Muscle layer of colon (tissue), 2 donors: ENCODE data around the gene TAOK1.

Experiments used
- H3K27ac ChIP-seq: one replicate; pipeline ENCODE4 v1.7.0; 2013; ENCODE audit warnings: low read depth, mild to moderate bottlenecking, low read length, moderate library complexity
- H3K27me3 ChIP-seq, 2 donors: one replicate each; pipeline ENCODE4 v1.7.0; 2013; ENCODE audit warnings: low read length in 2 of 2, mild to moderate bottlenecking in 2 of 2; ENCODE audit not compliant: insufficient read depth in 2 of 2, control insufficient read depth in 1 of 2
- H3K36me3 ChIP-seq: one replicate; pipeline ENCODE4 v1.7.0; 2013; ENCODE audit warnings: mild to moderate bottlenecking, low read length; ENCODE audit not compliant: insufficient read depth
- H3K4me1 ChIP-seq: one replicate; pipeline ENCODE4 v1.7.0; 2013; ENCODE audit warnings: mild to moderate bottlenecking, low read length; ENCODE audit not compliant: insufficient read depth
- H3K4me3 ChIP-seq, 2 donors: one replicate each; pipeline ENCODE4 v1.7.0; 2013; ENCODE audit warnings: low read length in 2 of 2, low read depth in 1 of 2, mild to moderate bottlenecking in 1 of 2, moderate library complexity in 1 of 2
- H3K9ac ChIP-seq: one replicate; pipeline ENCODE4 v1.7.0; 2013; ENCODE audit warnings: low read length
- H3K9me3 ChIP-seq: one replicate; pipeline ENCODE4 v1.7.0; 2013; ENCODE audit warnings: mild to moderate bottlenecking, low read length
- donor health status: abdominal sarcoma.
- donor health status: Adenocarcinoma of cecum.

The TAOK1 gene

GRCh38 chr17:29409963-29410362 is 19.8 kb downstream of the TAOK1 start:
- Histone ChIP-seq H3K27ac (no peak overlapping the region), H3K4me3 (no peak overlapping the region), H3K27me3 (no peaks in the 10 kb centered on the region), H3K4me1 (peaks cover 13% of the 10 kb centered on the region), H3K36me3 (peaks cover 3% of the 10 kb centered on the region), H3K9ac (no peak overlapping the region), H3K9me3 (no peaks in the 10 kb centered on the region)

- peaks cover 13% of the 10 kb centered on the region for H3K4me1 ChIP-seq
- no peak overlapping the region for H3K4me3 ChIP-seq
- no peak overlapping the region for H3K27ac ChIP-seq
- no peak overlapping the region for H3K9ac ChIP-seq
- peaks cover 4% of the 10 kb centered on the region for H3K36me3 ChIP-seq
- H3K27me3 ChIP-seq = no peaks in the 10 kb centered on the region
- no peaks in the 10 kb centered on the region for H3K9me3 ChIP-seq
These were observed 22.8 kb downstream of the TAOK1 start for GRCh38 chr17:29412780-29413565.

- Histone ChIP-seq H3K27me3 (no peaks in the 10 kb centered on the region), H3K4me1 (no peaks in the 10 kb centered on the region), H3K9me3 (no peaks in the 10 kb centered on the region), H3K27ac (no peak overlapping the region), H3K4me3 (no peak overlapping the region), H3K36me3 (no peaks in the 10 kb centered on the region), H3K9ac (no peak overlapping the region)
These were observed 30.0 kb downstream of the TAOK1 start for GRCh38 chr17:29420128-29420527.

- H3K27ac ChIP-seq = no peak overlapping the region
- H3K36me3 ChIP-seq = no peaks in the 10 kb centered on the region
- H3K27me3 ChIP-seq = no peaks in the 10 kb centered on the region
- H3K9ac ChIP-seq = no peak overlapping the region
- H3K4me3 ChIP-seq = no peak overlapping the region
- H3K4me1 ChIP-seq = peaks cover 7% of the 10 kb centered on the region
- no peaks in the 10 kb centered on the region for H3K9me3 ChIP-seq
These were observed 40.1 kb downstream of the TAOK1 start for GRCh38 chr17:29430275-29430674.

- H3K9me3 ChIP-seq = no peaks in the 10 kb centered on the region
- no peaks in the 10 kb centered on the region for H3K36me3 ChIP-seq
- no peak overlapping the region for H3K4me3 ChIP-seq
- no peak overlapping the region for H3K27ac ChIP-seq
- H3K4me1 ChIP-seq = peaks cover 7% of the 10 kb centered on the region
- H3K27me3 ChIP-seq = no peaks in the 10 kb centered on the region
- no peak overlapping the region for H3K9ac ChIP-seq
These were observed 43.4 kb downstream of the TAOK1 start for GRCh38 chr17:29433541-29433940.

GRCh38 chr17:29434550-29434949 is 44.4 kb downstream of the TAOK1 start:
- H3K4me1 ChIP-seq = peaks cover 7% of the 10 kb centered on the region

GRCh38 chr17:29442451-29442850 is 52.3 kb downstream of the TAOK1 start:
- no peaks in the 10 kb centered on the region for H3K9me3 ChIP-seq
- H3K36me3 ChIP-seq = no peaks in the 10 kb centered on the region
- no peak overlapping the region for H3K4me3 ChIP-seq
- H3K27ac ChIP-seq = no peak overlapping the region
- peaks cover 5% of the 10 kb centered on the region for H3K4me1 ChIP-seq
- H3K27me3 ChIP-seq = no peaks in the 10 kb centered on the region
- no peak overlapping the region for H3K9ac ChIP-seq

More at GRCh38 chr17:29434550-29434949, 44.4 kb downstream of the TAOK1 start:
- Histone ChIP-seq H3K27me3 (no peaks in the 10 kb centered on the region), H3K4me3 (no peak overlapping the region), H3K9ac (no peak overlapping the region), H3K9me3 (no peaks in the 10 kb centered on the region), H3K27ac (no peak overlapping the region), H3K36me3 (no peaks in the 10 kb centered on the region)

GRCh38 chr17:29443041-29443739 is 53.0 kb downstream of the TAOK1 start:
- Histone ChIP-seq H3K9me3 (no peaks in the 10 kb centered on the region), H3K4me1 (peaks cover 5% of the 10 kb centered on the region), H3K36me3 (no peaks in the 10 kb centered on the region), H3K27ac (no peak overlapping the region), H3K27me3 (no peaks in the 10 kb centered on the region), H3K4me3 (no peak overlapping the region), H3K9ac (no peak overlapping the region)

GRCh38 chr17:29444589-29444988 is 54.4 kb downstream of the TAOK1 start:
- H3K4me1 ChIP-seq = peaks cover 5% of the 10 kb centered on the region
- no peaks in the 10 kb centered on the region for H3K9me3 ChIP-seq
- H3K36me3 ChIP-seq = no peaks in the 10 kb centered on the region
- no peak overlapping the region for H3K27ac ChIP-seq
- no peak overlapping the region for H3K9ac ChIP-seq
- no peaks in the 10 kb centered on the region for H3K27me3 ChIP-seq
- no peak overlapping the region for H3K4me3 ChIP-seq

- Histone ChIP-seq H3K9me3 (no peaks in the 10 kb centered on the region), H3K27me3 (no peaks in the 10 kb centered on the region), H3K9ac (no peak overlapping the region), H3K36me3 (no peaks in the 10 kb centered on the region), H3K4me1 (peaks cover 10% of the 10 kb centered on the region), H3K4me3 (no peak overlapping the region), H3K27ac (no peak overlapping the region)
These were observed 55.7 kb downstream of the TAOK1 start for GRCh38 chr17:29445844-29446243.

GRCh38 chr17:29449865-29450671 is 59.9 kb downstream of the TAOK1 start:
- Histone ChIP-seq H3K27ac (no peak overlapping the region), H3K4me1 (peaks cover 5% of the 10 kb centered on the region), H3K9me3 (no peaks in the 10 kb centered on the region), H3K36me3 (peaks cover 7% of the 10 kb centered on the region), H3K27me3 (no peaks in the 10 kb centered on the region), H3K9ac (no peak overlapping the region), H3K4me3 (no peak overlapping the region)
